DMS 273 (cell line): ENCODE results near the gene RNF167.

Experiments
- DNase-seq: peaks from one replicate; lab custom pipeline; 2025; ENCODE audit not compliant: unreplicated experiment; lab: John Stamatoyannopoulos, UW

RNF167 gene

GRCh38 chr17:4950746-4951204 lies 10.7 kb downstream of the RNF167 start, which contains the start of gene ENO3:
TSS of gene ENO3 (plus strand) at chr17:4951119. CDS start at chr17:4951830, 711 bp downstream.
- no peak for DNase-seq

GRCh38 chr17:4951486-4951885 lies 11.4 kb downstream of the RNF167 start:
- DNase-seq: no peak

GRCh38 chr17:4953451-4953961 lies 13.4 kb downstream of the RNF167 start:
- no peak for DNase-seq

GRCh38 chr17:4955091-4955490 lies 15.0 kb downstream of the RNF167 start:
- no peak for DNase-seq

- no peak for DNase-seq
Observed at GRCh38 chr17:4956493-4957061, 16.5 kb downstream of the RNF167 start.

- no peak for DNase-seq
Observed at GRCh38 chr17:4958102-4958501, 18.0 kb downstream of the RNF167 start.

GRCh38 chr17:4959261-4959965 lies 19.3 kb downstream of the RNF167 start:
- no peak for DNase-seq

GRCh38 chr17:4960279-4960922 lies 20.3 kb downstream of the RNF167 start:
- no peak for DNase-seq

- no peak for DNase-seq
Observed at GRCh38 chr17:4965311-4965986, 25.4 kb downstream of the RNF167 start.

GRCh38 chr17:4966844-4967538 lies 26.9 kb downstream of the RNF167 start:
- DNase-seq: peak; percentile 98

- DNase-seq: peak; percentile 96
Observed at GRCh38 chr17:4967539-4968485, 27.7 kb downstream of the RNF167 start, which contains the start of gene SPAG7. TSS of gene SPAG7 (minus strand) at chr17:4967817. CDS start at chr17:4967804, 13 bp downstream.

GRCh38 chr17:4968486-4969046 lies 28.5 kb downstream of the RNF167 start:
- DNase-seq: no peak

GRCh38 chr17:4969047-4969550 lies 29.0 kb downstream of the RNF167 start:
- no peak for DNase-seq

- DNase-seq: no peak
Observed at GRCh38 chr17:4969551-4970173, 29.6 kb downstream of the RNF167 start.

GRCh38 chr17:4970273-4970672 lies 30.2 kb downstream of the RNF167 start:
- DNase-seq: no peak

GRCh38 chr17:4971826-4972225 lies 31.8 kb downstream of the RNF167 start:
- no peak for DNase-seq

- no peak for DNase-seq
Observed at GRCh38 chr17:4972322-4972721, 32.3 kb downstream of the RNF167 start.

GRCh38 chr17:4972752-4973151 lies 32.7 kb downstream of the RNF167 start:
- no peak for DNase-seq
